ENCODE measurements around the gene UPK3A. TPM values are rescaled to one million over a fixed set of nuclear protein-coding genes. Genes with fewer than 3 reads are reported as not detected.

The UPK3A gene
- total and polyA plus RNA-seq, 2 of the 13 experiments (the other 11 are each of a cell fraction or from before 2014, with no cell fraction given): 10.5 to 13.8 TPM

GRCh38 chr22:45272498-45272897 is 12.3 kb upstream of the UPK3A start:
- H3K36me3 ChIP-seq (replicated peaks in 1 of 2; ENCODE audit: control insufficient read depth in 1 of 2, insufficient read depth in 2 of 2, low read length in 2 of 2): no peaks in the 10 kb centered on the region
- intact Hi-C loops (cut with micrococcal nuclease; ENCODE audit: unreplicated experiment) (no loop called here), in situ Hi-C loops (cut with HindIII; ENCODE audit: extremely low pct_ligation_motif_present, low pct_unique_long_range_greater_than_20kb) (loop anchor here (5.0 kb wide), 1 partner anchor 35 kb away; the partner anchor contains the start of gene FAM118A)
- no peak overlapping the region for H2AFZ ChIP-seq (ENCODE audit: low read length)
- H3K27me3 ChIP-seq (ENCODE audit: control insufficient read depth in 1 of 2, insufficient read depth in 2 of 2, low read length in 2 of 2): no peaks in the 10 kb centered on the region
- peak overlapping the region; percentile 82 for H3K4me2 ChIP-seq (ENCODE audit: low read depth, low read length)
- peak overlapping the region; percentile 77 for H3K9ac ChIP-seq (ENCODE audit: insufficient read depth, low read depth, low read length)
- ChIA-PET CTCF (ENCODE audit: low intra/inter-chr PET ratio, low total read pairs) (no interaction called here), POLR2A (interaction anchor here (0.6 to 4.5 kb wide), 16 partner anchors 8 to 232 kb away, joined by 3 to 73 read pairs (median 8); partner anchors contain the start of genes FAM118A, NUP50 and UPK3A)
- FAIRE-seq (peak; percentile 12), DNase-seq (ENCODE audit: low spot score) (peak; percentile 70), ATAC-seq (peak; percentile 36)
- BruUV-seq (replicated peaks): no TSS peak
- H3K4me1 ChIP-seq (ENCODE audit: insufficient read depth, low read length): peaks cover 77% of the 10 kb centered on the region
- H3K79me2 ChIP-seq (ENCODE audit: insufficient read depth, low read length): peaks cover 16% of the 10 kb centered on the region
- WGBS (ENCODE audit: low lambda C conversion rate): 0% methylated on average over 2 of the region's 7 CpGs
- no peaks in the 10 kb centered on the region for H3K9me3 ChIP-seq (ENCODE audit: low read length)
- peak overlapping the region; percentile 98 for H3K27ac ChIP-seq (ENCODE audit: extremely low read length, insufficient read depth, low read length)
- H3K4me3 ChIP-seq (replicated peaks in 1 of 3; ENCODE audit: insufficient read depth in 1 of 3, low read depth in 2 of 3, low read length in 3 of 3): peak overlapping the region in 2 of 3 experiments; percentile 7 to 42; a peak in 3 of 6 replicates
- H4K20me1 ChIP-seq (ENCODE audit: insufficient read depth, low read length): no peaks in the 10 kb centered on the region
- TF ChIP-seq, protein P1, sequence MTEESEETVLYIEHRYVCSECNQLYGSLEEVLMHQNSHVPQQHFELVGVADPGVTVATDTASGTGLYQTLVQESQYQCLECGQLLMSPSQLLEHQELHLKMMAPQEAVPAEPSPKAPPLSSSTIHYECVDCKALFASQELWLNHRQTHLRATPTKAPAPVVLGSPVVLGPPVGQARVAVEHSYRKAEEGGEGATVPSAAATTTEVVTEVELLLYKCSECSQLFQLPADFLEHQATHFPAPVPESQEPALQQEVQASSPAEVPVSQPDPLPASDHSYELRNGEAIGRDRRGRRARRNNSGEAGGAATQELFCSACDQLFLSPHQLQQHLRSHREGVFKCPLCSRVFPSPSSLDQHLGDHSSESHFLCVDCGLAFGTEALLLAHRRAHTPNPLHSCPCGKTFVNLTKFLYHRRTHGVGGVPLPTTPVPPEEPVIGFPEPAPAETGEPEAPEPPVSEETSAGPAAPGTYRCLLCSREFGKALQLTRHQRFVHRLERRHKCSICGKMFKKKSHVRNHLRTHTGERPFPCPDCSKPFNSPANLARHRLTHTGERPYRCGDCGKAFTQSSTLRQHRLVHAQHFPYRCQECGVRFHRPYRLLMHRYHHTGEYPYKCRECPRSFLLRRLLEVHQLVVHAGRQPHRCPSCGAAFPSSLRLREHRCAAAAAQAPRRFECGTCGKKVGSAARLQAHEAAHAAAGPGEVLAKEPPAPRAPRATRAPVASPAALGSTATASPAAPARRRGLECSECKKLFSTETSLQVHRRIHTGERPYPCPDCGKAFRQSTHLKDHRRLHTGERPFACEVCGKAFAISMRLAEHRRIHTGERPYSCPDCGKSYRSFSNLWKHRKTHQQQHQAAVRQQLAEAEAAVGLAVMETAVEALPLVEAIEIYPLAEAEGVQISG (CRISPR knock-in tag; IDR thresholded peaks at IDR 0.05): peak; percentile 51; the same call in 1 of the 2 replicates
- TF ChIP-seq YEATS4 (CRISPR knock-in tag; IDR thresholded peaks at IDR 0.05; ENCODE audit: borderline replicate concordance): no peak; the same call in 1 of the 2 replicates
- no peak for TF ChIP-seq ZMAT5 (CRISPR knock-in tag; IDR thresholded peaks at IDR 0.05; ENCODE audit: borderline replicate concordance, low read depth)
- no peak for TF ChIP-seq ZNF558 (CRISPR knock-in tag; IDR thresholded peaks at IDR 0.05; ENCODE audit: borderline replicate concordance)
- TF ChIP-seq ZNF24 (IDR thresholded peaks at IDR 0.05): no peak
- no peak for TF ChIP-seq CSRNP1 (CRISPR knock-in tag; IDR thresholded peaks at IDR 0.05)
- TF ChIP-seq SNAPC2 (CRISPR knock-in tag; IDR thresholded peaks at IDR 0.05): no peak
- TF ChIP-seq ZKSCAN5 (CRISPR knock-in tag; IDR thresholded peaks at IDR 0.05): no peak
- no peak for TF ChIP-seq MNT (IDR thresholded peaks at IDR 0.05)
- TF ChIP-seq PAXIP1 (CRISPR knock-in tag; conservative IDR thresholded peaks at IDR 0.05): peak; percentile 85
- no peak for TF ChIP-seq ZFP82 (CRISPR knock-in tag; IDR thresholded peaks at IDR 0.05; ENCODE audit: borderline replicate concordance)
- no peak for TF ChIP-seq ZFP36 (IDR thresholded peaks at IDR 0.05; ENCODE audit: borderline replicate concordance, low read depth, low read length, partially characterized antibody)
- no peak for TF ChIP-seq NR2C2 (CRISPR knock-in tag; IDR thresholded peaks at IDR 0.05; ENCODE audit: borderline replicate concordance)
- no peak for TF ChIP-seq AHR (CRISPR knock-in tag; IDR thresholded peaks at IDR 0.05)
